Measurements from ENCODE around the gene CRABP2. TPM values are rescaled to one million over a fixed set of nuclear protein-coding genes. Genes with fewer than 3 reads are reported as not detected.

The CRABP2 gene
- total RNA-seq, 1 experiment from 2014 or later: 0.85 TPM

GRCh38 chr1:156745881-156746280, 40.5 kb upstream of the CRABP2 start:
- no peak overlapping the region for H3K27ac ChIP-seq
- H3K9me3 ChIP-seq (replicated peaks): no peaks in the 10 kb centered on the region
- H3K4me1 ChIP-seq: peaks cover 38% of the 10 kb centered on the region
- no peaks in the 10 kb centered on the region for H3K27me3 ChIP-seq
- peaks cover 8% of the 10 kb centered on the region; the same call in 1 of the 2 replicates for H3K36me3 ChIP-seq
- no peak for DNase-seq
- H3K4me3 ChIP-seq: no peak overlapping the region

- no peaks in the 10 kb centered on the region for H3K27me3 ChIP-seq
- no peak for DNase-seq
- H3K4me3 ChIP-seq: no peak overlapping the region
- H3K9me3 ChIP-seq (replicated peaks): no peaks in the 10 kb centered on the region
- no peak overlapping the region for H3K27ac ChIP-seq
- peaks cover 10% of the 10 kb centered on the region; the same call in 1 of the 2 replicates for H3K36me3 ChIP-seq
- H3K4me1 ChIP-seq: peaks cover 39% of the 10 kb centered on the region
Observed at GRCh38 chr1:156744786-156745419, 39.5 kb upstream of the CRABP2 start.

- Histone ChIP-seq H3K4me3 (no peak overlapping the region), H3K27ac (no peak overlapping the region), H3K4me1 (peaks cover 36% of the 10 kb centered on the region), H3K36me3 (peaks cover 11% of the 10 kb centered on the region; the same call in 1 of the 2 replicates), H3K27me3 (no peaks in the 10 kb centered on the region), H3K9me3 (replicated peaks) (no peaks in the 10 kb centered on the region)
- no peak for DNase-seq
Observed at GRCh38 chr1:156744344-156744743, 39.0 kb upstream of the CRABP2 start.

GRCh38 chr1:156743367-156744302, 38.3 kb upstream of the CRABP2 start:
- Histone ChIP-seq H3K9me3 (replicated peaks) (no peaks in the 10 kb centered on the region), H3K27ac (no peak overlapping the region), H3K4me1 (peaks cover 29% of the 10 kb centered on the region), H3K36me3 (peaks cover 13% of the 10 kb centered on the region; the same call in 1 of the 2 replicates), H3K4me3 (no peak overlapping the region), H3K27me3 (no peaks in the 10 kb centered on the region)
- DNase-seq: no peak

GRCh38 chr1:156742801-156743200, 37.4 kb upstream of the CRABP2 start:
- Histone ChIP-seq H3K9me3 (replicated peaks) (no peaks in the 10 kb centered on the region), H3K27ac (no peak overlapping the region), H3K4me3 (no peak overlapping the region), H3K4me1 (peaks cover 20% of the 10 kb centered on the region), H3K36me3 (peaks cover 13% of the 10 kb centered on the region; the same call in 1 of the 2 replicates), H3K27me3 (no peaks in the 10 kb centered on the region)
- DNase-seq: no peak

GRCh38 chr1:156742017-156742416, 36.6 kb upstream of the CRABP2 start:
- H3K4me1 ChIP-seq: peaks cover 14% of the 10 kb centered on the region
- H3K9me3 ChIP-seq (replicated peaks): no peaks in the 10 kb centered on the region
- H3K36me3 ChIP-seq: peaks cover 17% of the 10 kb centered on the region; the same call in 1 of the 2 replicates
- H3K27me3 ChIP-seq: no peaks in the 10 kb centered on the region
- DNase-seq: no peak
- no peak overlapping the region for H3K4me3 ChIP-seq
- no peak overlapping the region for H3K27ac ChIP-seq

- 0 out of 2 replicates have a peak overlapping the region, but pooled peaks have one; percentile 7 for H3K4me3 ChIP-seq
- H3K27me3 ChIP-seq: no peaks in the 10 kb centered on the region
- H3K9me3 ChIP-seq (replicated peaks): no peaks in the 10 kb centered on the region
- peaks cover 17% of the 10 kb centered on the region; the same call in 1 of the 2 replicates for H3K36me3 ChIP-seq
- DNase-seq: no peak
- peaks cover 14% of the 10 kb centered on the region for H3K4me1 ChIP-seq
- peak overlapping the region; percentile 37; the same call in 1 of the 2 replicates for H3K27ac ChIP-seq
Observed at GRCh38 chr1:156741481-156741983, 36.1 kb upstream of the CRABP2 start.

GRCh38 chr1:156740741-156741480, 35.5 kb upstream of the CRABP2 start, which contains the start of gene MRPL24:
TSS of gene MRPL24 (minus strand) at chr1:156741088. CDS start at chr1:156738704, 2,384 bp downstream.
- DNase-seq: peak; percentile 97 to 99
- H3K27ac ChIP-seq: peak within 1 kb of the TSS; percentile 66
- H3K36me3 ChIP-seq: peaks cover 19% of the 10 kb centered on the region; the same call in 1 of the 2 replicates
- H3K4me1 ChIP-seq: peaks cover 9% of the 10 kb centered on the region; the same call in 1 of the 2 replicates
- no peaks in the 10 kb centered on the region for H3K27me3 ChIP-seq
- peak within 1 kb of the TSS; percentile 81 for H3K4me3 ChIP-seq
- H3K9me3 ChIP-seq (replicated peaks): no peaks in the 10 kb centered on the region

GRCh38 chr1:156740237-156740740, 34.9 kb upstream of the CRABP2 start:
- H3K4me3 ChIP-seq: peak overlapping the region; percentile 81
- peak in 1 of 2 experiments; percentile 51 for DNase-seq
- H3K9me3 ChIP-seq (replicated peaks): no peaks in the 10 kb centered on the region
- H3K27ac ChIP-seq: peak overlapping the region; percentile 66
- H3K36me3 ChIP-seq: peaks cover 16% of the 10 kb centered on the region; the same call in 1 of the 2 replicates
- H3K4me1 ChIP-seq: peaks cover 8% of the 10 kb centered on the region; the same call in 1 of the 2 replicates
- no peaks in the 10 kb centered on the region for H3K27me3 ChIP-seq

GRCh38 chr1:156738916-156739315, 33.5 kb upstream of the CRABP2 start:
- H3K36me3 ChIP-seq: peaks cover 13% of the 10 kb centered on the region; the same call in 1 of the 2 replicates
- H3K27me3 ChIP-seq: no peaks in the 10 kb centered on the region
- H3K4me1 ChIP-seq: peaks cover 8% of the 10 kb centered on the region; the same call in 1 of the 2 replicates

GRCh38 chr1:156738407-156738806, 33.0 kb upstream of the CRABP2 start:
- DNase-seq: no peak
- H3K36me3 ChIP-seq: peaks cover 11% of the 10 kb centered on the region; the same call in 1 of the 2 replicates
- H3K9me3 ChIP-seq (replicated peaks): no peaks in the 10 kb centered on the region
- no peak overlapping the region for H3K4me3 ChIP-seq
- H3K27me3 ChIP-seq: no peaks in the 10 kb centered on the region
- no peak overlapping the region for H3K27ac ChIP-seq
- peaks cover 8% of the 10 kb centered on the region; the same call in 1 of the 2 replicates for H3K4me1 ChIP-seq

More at GRCh38 chr1:156738916-156739315, 33.5 kb upstream of the CRABP2 start:
- Histone ChIP-seq H3K27ac (no peak overlapping the region), H3K4me3 (no peak overlapping the region), H3K9me3 (replicated peaks) (no peaks in the 10 kb centered on the region)
- DNase-seq: no peak

GRCh38 chr1:156733989-156734584, 28.7 kb upstream of the CRABP2 start:
- Histone ChIP-seq H3K4me1 (no peaks in the 10 kb centered on the region), H3K27me3 (no peaks in the 10 kb centered on the region), H3K36me3 (peaks cover 6% of the 10 kb centered on the region; the same call in 1 of the 2 replicates), H3K9me3 (replicated peaks) (no peaks in the 10 kb centered on the region), H3K4me3 (no peak overlapping the region), H3K27ac (no peak overlapping the region)
- DNase-seq: no peak

GRCh38 chr1:156728599-156729462, 23.4 kb upstream of the CRABP2 start, which contains the start of gene ISG20L2:
TSS of gene ISG20L2 (minus strand) at chr1:156728766. CDS start at chr1:156727652, 1,114 bp downstream.
- peaks cover 19% of the 10 kb centered on the region for H3K36me3 ChIP-seq
- H3K4me1 ChIP-seq: peaks cover 12% of the 10 kb centered on the region
- H3K9me3 ChIP-seq (replicated peaks): no peaks in the 10 kb centered on the region
- H3K27ac ChIP-seq: peak within 1 kb of the TSS; percentile 51
- H3K27me3 ChIP-seq: no peaks in the 10 kb centered on the region
- peak; percentile 95 to 96 for DNase-seq
- peak within 1 kb of the TSS; percentile 79 for H3K4me3 ChIP-seq

Data from SJCRH30 (cell line).